Gastroesophageal sphincter (tissue), 3 donors: Measurements from ENCODE around the gene NAXE.

Experiments used
- CTCF ChIP-seq, 4 experiments: fragments of 200-600 bp in 2 of 4; fragments of 450-650 bp in 2 of 4; sonication (generic) in 1 of 4; IDR thresholded peaks; one replicate each; pipeline ENCODE4 v1.5.1; 2017 to 2019; ENCODE audit warnings: antibody characterized with exemption in 4 of 4, mild to moderate bottlenecking in 2 of 4, moderate library complexity in 2 of 4
- POLR2A ChIP-seq, 2 donors: fragments of 450-650 bp; IDR thresholded peaks; one replicate each; pipeline ENCODE4 v1.6.1; 2017; ENCODE audit warnings: antibody characterized with exemption in 2 of 2, mild to moderate bottlenecking in 2 of 2, moderate library complexity in 1 of 2
- POLR2AphosphoS5 ChIP-seq: sonication (generic); formaldehyde crosslinking; IDR thresholded peaks from one replicate; pipeline ENCODE4 v1.6.1; 2017; ENCODE audit warnings: antibody characterized with exemption

GRCh38 chr1:156572663-156573018 is 18.9 kb upstream of the NAXE start:
- TF ChIP-seq CTCF (IDR thresholded peaks at IDR 0.05): no peak
- no peak for TF ChIP-seq POLR2A (IDR thresholded peaks at IDR 0.05)
- no peak for TF ChIP-seq POLR2AphosphoS5
